ENCODE measurements around the gene UROC1.

The UROC1 gene

DNA sequence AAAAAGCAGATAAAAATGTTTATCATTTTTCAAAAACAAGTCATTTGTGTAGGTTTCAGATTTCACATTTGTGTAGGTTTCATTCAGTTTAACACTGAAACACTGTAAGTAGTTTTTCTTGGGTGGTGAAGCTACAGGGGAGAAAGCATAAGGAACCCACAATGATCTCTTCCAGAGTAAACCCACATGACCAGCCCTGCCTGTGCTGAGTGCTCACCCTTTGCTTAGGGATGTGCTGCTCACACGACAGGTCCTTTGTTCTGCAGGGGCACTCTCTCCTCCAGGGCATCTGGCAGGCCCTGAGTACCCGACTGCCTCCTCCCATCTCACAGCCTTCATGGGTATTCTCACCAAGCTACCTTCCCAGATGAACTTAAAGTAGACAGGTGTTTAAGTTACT, 70.8 kb downstream of the UROC1 start:
- Histone ChIP-seq H3K9ac (ENCODE audit: low read length) (no peak overlapping the region), H3K9me3 (ENCODE audit: low read length) (no peaks in the 10 kb centered on the region), H3K27me3 (ENCODE audit: control insufficient read depth in 1 of 2, insufficient read depth in 2 of 2, low read length in 2 of 2) (no peaks in the 10 kb centered on the region), H3K27ac (ENCODE audit: low read depth, low read length) (no peak overlapping the region), H3K4me1 (ENCODE audit: insufficient read depth, low read length) (peaks cover 5% of the 10 kb centered on the region), H3K36me3 (ENCODE audit: insufficient read depth, low read length) (peaks cover 33% of the 10 kb centered on the region), H3K4me3 (ENCODE audit: low read depth in 1 of 2, low read length in 2 of 2) (no peak overlapping the region)

DNA sequence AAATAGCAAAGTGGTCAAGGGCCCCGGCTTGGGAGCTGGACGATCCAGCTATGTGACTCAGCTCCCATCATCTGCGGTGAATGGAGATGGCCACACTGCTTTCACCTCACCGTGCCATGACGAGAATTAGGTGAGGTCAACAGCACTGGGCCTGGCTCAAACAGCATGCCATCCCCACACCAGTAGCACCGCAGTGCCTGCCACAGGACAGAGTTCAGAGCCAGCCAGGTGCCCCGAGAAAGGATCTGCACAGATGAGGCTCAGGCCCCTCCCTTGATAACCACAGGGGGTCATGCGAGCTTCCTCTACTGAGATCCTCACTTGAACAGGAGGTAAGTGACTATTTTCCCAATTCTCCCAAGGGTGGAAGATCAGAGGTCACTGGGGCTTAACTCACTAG, 71.3 kb downstream of the UROC1 start:
- no peak overlapping the region for H3K27ac ChIP-seq (ENCODE audit: low read depth, low read length)

GRCh38 chr3:126445506-126445905, 72.1 kb downstream of the UROC1 start:
- H3K36me3 ChIP-seq (ENCODE audit: insufficient read depth, low read length): peaks cover 33% of the 10 kb centered on the region
- H3K9me3 ChIP-seq (ENCODE audit: low read length): no peaks in the 10 kb centered on the region
- H3K27me3 ChIP-seq (ENCODE audit: control insufficient read depth in 1 of 2, insufficient read depth in 2 of 2, low read length in 2 of 2): no peaks in the 10 kb centered on the region
- H3K9ac ChIP-seq (ENCODE audit: low read length): no peak overlapping the region
- H3K4me3 ChIP-seq (ENCODE audit: low read depth in 1 of 2, low read length in 2 of 2): no peak overlapping the region
- no peak overlapping the region for H3K27ac ChIP-seq (ENCODE audit: low read depth, low read length)
- H3K4me1 ChIP-seq (ENCODE audit: insufficient read depth, low read length): peaks cover 5% of the 10 kb centered on the region

More for the DNA sequence above, 71.3 kb downstream of the UROC1 start:
- H3K4me3 ChIP-seq (ENCODE audit: low read depth in 1 of 2, low read length in 2 of 2): no peak overlapping the region
- H3K36me3 ChIP-seq (ENCODE audit: insufficient read depth, low read length): peaks cover 33% of the 10 kb centered on the region
- no peaks in the 10 kb centered on the region for H3K9me3 ChIP-seq (ENCODE audit: low read length)
- H3K9ac ChIP-seq (ENCODE audit: low read length): no peak overlapping the region
- H3K4me1 ChIP-seq (ENCODE audit: insufficient read depth, low read length): peaks cover 5% of the 10 kb centered on the region
- H3K27me3 ChIP-seq (ENCODE audit: control insufficient read depth in 1 of 2, insufficient read depth in 2 of 2, low read length in 2 of 2): no peaks in the 10 kb centered on the region

DNA sequence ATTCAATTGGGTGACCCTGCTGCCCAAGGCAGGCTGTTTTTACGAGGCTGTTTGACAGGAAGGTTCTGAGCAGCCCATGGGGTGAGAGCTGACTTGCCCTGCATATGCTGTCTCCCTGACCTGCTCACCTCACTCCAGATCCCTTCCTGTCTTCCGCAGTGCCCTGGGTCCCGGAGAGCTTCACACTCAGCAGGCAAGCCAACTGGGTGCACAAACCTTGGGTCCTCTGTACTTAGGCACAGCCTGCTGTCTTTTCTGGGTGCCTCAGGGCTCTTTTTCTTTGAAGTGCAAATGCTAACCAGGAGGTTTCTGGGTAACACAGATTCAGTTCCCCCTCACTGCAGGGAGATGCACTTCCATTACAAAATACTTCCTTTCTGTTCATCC, 74.7 kb downstream of the UROC1 start:
- H3K27ac ChIP-seq (ENCODE audit: low read depth, low read length): no peak overlapping the region
- H3K9ac ChIP-seq (ENCODE audit: low read length): no peak overlapping the region
- H3K36me3 ChIP-seq (ENCODE audit: insufficient read depth, low read length): peaks cover 33% of the 10 kb centered on the region
- H3K4me1 ChIP-seq (ENCODE audit: insufficient read depth, low read length): peaks cover 5% of the 10 kb centered on the region
- H3K4me3 ChIP-seq (ENCODE audit: low read depth in 1 of 2, low read length in 2 of 2): no peak overlapping the region
- H3K9me3 ChIP-seq (ENCODE audit: low read length): no peaks in the 10 kb centered on the region
- no peaks in the 10 kb centered on the region for H3K27me3 ChIP-seq (ENCODE audit: control insufficient read depth in 1 of 2, insufficient read depth in 2 of 2, low read length in 2 of 2)

DNA sequence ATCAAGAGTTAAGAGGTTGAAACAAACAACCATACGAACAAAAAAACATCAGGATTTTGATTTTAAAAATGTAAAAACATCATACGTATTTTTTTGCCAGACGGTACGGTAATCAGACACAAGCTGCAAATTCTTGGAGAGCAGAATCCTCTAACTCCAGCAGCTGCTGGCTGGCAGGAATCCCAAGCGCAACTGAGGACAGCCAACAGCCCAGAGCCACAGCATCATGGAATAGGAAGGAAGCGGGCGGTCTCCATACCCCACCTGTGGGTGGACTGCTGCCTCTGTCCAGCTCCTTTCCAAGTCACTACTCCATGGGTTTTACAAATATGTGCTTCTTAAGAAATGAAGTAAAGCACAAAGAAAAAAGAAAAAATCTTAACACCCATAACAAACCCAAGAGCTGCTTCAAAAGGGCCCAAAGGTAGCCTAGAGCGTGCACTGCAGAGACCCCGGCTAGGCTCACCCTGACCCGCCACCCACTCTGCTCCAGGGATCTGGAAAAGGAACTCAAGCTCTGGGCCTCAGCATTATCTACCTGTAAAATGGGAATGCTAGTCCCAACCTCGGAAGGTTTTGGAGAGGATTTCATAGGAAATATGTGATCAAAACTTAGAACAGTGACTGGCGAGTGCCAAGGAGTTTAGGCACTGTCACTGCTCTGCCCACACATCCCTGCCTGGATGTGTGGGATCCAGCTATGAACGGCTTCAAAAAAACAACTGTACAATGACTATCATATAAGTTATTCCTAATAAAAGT, 75.3 kb downstream of the UROC1 start:
- H3K27ac ChIP-seq (ENCODE audit: low read depth, low read length): no peak overlapping the region

GRCh38 chr3:126441256-126441880, 76.2 kb downstream of the UROC1 start:
- Histone ChIP-seq H3K9me3 (ENCODE audit: low read length) (no peaks in the 10 kb centered on the region), H3K27me3 (ENCODE audit: control insufficient read depth in 1 of 2, insufficient read depth in 2 of 2, low read length in 2 of 2) (no peaks in the 10 kb centered on the region), H3K27ac (ENCODE audit: low read depth, low read length) (no peak overlapping the region), H3K4me3 (ENCODE audit: low read depth in 1 of 2, low read length in 2 of 2) (no peak overlapping the region), H3K9ac (ENCODE audit: low read length) (no peak overlapping the region), H3K4me1 (ENCODE audit: insufficient read depth, low read length) (no peaks in the 10 kb centered on the region), H3K36me3 (ENCODE audit: insufficient read depth, low read length) (peaks cover 34% of the 10 kb centered on the region)

More for the DNA sequence above, 75.3 kb downstream of the UROC1 start:
- Histone ChIP-seq H3K4me1 (ENCODE audit: insufficient read depth, low read length) (peaks cover under 1% of the 10 kb centered on the region), H3K27me3 (ENCODE audit: control insufficient read depth in 1 of 2, insufficient read depth in 2 of 2, low read length in 2 of 2) (no peaks in the 10 kb centered on the region), H3K4me3 (ENCODE audit: low read depth in 1 of 2, low read length in 2 of 2) (no peak overlapping the region), H3K9me3 (ENCODE audit: low read length) (no peaks in the 10 kb centered on the region), H3K36me3 (ENCODE audit: insufficient read depth, low read length) (peaks cover 34% of the 10 kb centered on the region), H3K9ac (ENCODE audit: low read length) (no peak overlapping the region)

DNA sequence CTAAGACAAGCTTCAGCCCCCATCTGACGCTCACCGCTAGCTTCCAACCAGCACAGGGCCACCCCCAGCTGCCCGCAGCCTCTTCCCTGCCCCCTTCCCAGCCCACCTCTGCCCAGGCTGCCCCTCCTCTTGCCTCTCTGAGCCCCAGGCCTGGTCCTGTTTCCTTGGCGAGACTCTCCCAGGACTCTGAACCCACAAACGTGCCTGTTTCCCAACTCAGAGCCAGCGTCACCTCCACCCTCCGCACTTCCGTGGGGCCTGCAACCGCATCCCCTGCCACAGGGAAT, 76.9 kb downstream of the UROC1 start:
- Histone ChIP-seq H3K9me3 (ENCODE audit: low read length) (no peaks in the 10 kb centered on the region), H3K36me3 (ENCODE audit: insufficient read depth, low read length) (peaks cover 34% of the 10 kb centered on the region), H3K9ac (ENCODE audit: low read length) (no peak overlapping the region), H3K27me3 (ENCODE audit: control insufficient read depth in 1 of 2, insufficient read depth in 2 of 2, low read length in 2 of 2) (no peaks in the 10 kb centered on the region), H3K4me1 (ENCODE audit: insufficient read depth, low read length) (no peaks in the 10 kb centered on the region), H3K4me3 (ENCODE audit: low read depth in 1 of 2, low read length in 2 of 2) (no peak overlapping the region), H3K27ac (ENCODE audit: low read depth, low read length) (no peak overlapping the region)

GRCh38 chr3:126439968-126440708, 77.4 kb downstream of the UROC1 start:
- H3K4me3 ChIP-seq (ENCODE audit: low read depth in 1 of 2, low read length in 2 of 2): no peak overlapping the region
- no peak overlapping the region for H3K27ac ChIP-seq (ENCODE audit: low read depth, low read length)
- no peaks in the 10 kb centered on the region for H3K4me1 ChIP-seq (ENCODE audit: insufficient read depth, low read length)
- no peaks in the 10 kb centered on the region for H3K9me3 ChIP-seq (ENCODE audit: low read length)
- H3K27me3 ChIP-seq (ENCODE audit: control insufficient read depth in 1 of 2, insufficient read depth in 2 of 2, low read length in 2 of 2): no peaks in the 10 kb centered on the region
- H3K36me3 ChIP-seq (ENCODE audit: insufficient read depth, low read length): peaks cover 37% of the 10 kb centered on the region
- H3K9ac ChIP-seq (ENCODE audit: low read length): no peak overlapping the region

- H3K27ac ChIP-seq (ENCODE audit: low read depth, low read length): no peak overlapping the region
- H3K27me3 ChIP-seq (ENCODE audit: control insufficient read depth in 1 of 2, insufficient read depth in 2 of 2, low read length in 2 of 2): no peaks in the 10 kb centered on the region
- no peaks in the 10 kb centered on the region for H3K4me1 ChIP-seq (ENCODE audit: insufficient read depth, low read length)
- H3K4me3 ChIP-seq (ENCODE audit: low read depth in 1 of 2, low read length in 2 of 2): no peak overlapping the region
- H3K9ac ChIP-seq (ENCODE audit: low read length): no peak overlapping the region
- H3K9me3 ChIP-seq (ENCODE audit: low read length): no peaks in the 10 kb centered on the region
- H3K36me3 ChIP-seq (ENCODE audit: insufficient read depth, low read length): peaks cover 43% of the 10 kb centered on the region
These were observed 78.1 kb downstream of the UROC1 start for GRCh38 chr3:126439346-126439967.

GRCh38 chr3:126438746-126439145, 78.8 kb downstream of the UROC1 start:
- peaks cover 45% of the 10 kb centered on the region for H3K36me3 ChIP-seq (ENCODE audit: insufficient read depth, low read length)
- no peaks in the 10 kb centered on the region for H3K27me3 ChIP-seq (ENCODE audit: control insufficient read depth in 1 of 2, insufficient read depth in 2 of 2, low read length in 2 of 2)
- no peak overlapping the region for H3K27ac ChIP-seq (ENCODE audit: low read depth, low read length)
- H3K9ac ChIP-seq (ENCODE audit: low read length): no peak overlapping the region
- no peaks in the 10 kb centered on the region for H3K9me3 ChIP-seq (ENCODE audit: low read length)
- H3K4me3 ChIP-seq (ENCODE audit: low read depth in 1 of 2, low read length in 2 of 2): no peak overlapping the region
- H3K4me1 ChIP-seq (ENCODE audit: insufficient read depth, low read length): no peaks in the 10 kb centered on the region

GRCh38 chr3:126438186-126438585, 79.4 kb downstream of the UROC1 start:
- Histone ChIP-seq H3K27ac (ENCODE audit: low read depth, low read length) (no peak overlapping the region), H3K9me3 (ENCODE audit: low read length) (no peaks in the 10 kb centered on the region), H3K4me1 (ENCODE audit: insufficient read depth, low read length) (no peaks in the 10 kb centered on the region), H3K4me3 (ENCODE audit: low read depth in 1 of 2, low read length in 2 of 2) (no peak overlapping the region), H3K9ac (ENCODE audit: low read length) (no peak overlapping the region), H3K27me3 (ENCODE audit: control insufficient read depth in 1 of 2, insufficient read depth in 2 of 2, low read length in 2 of 2) (no peaks in the 10 kb centered on the region), H3K36me3 (ENCODE audit: insufficient read depth, low read length) (peaks cover 45% of the 10 kb centered on the region)
